GM12873 (cell line): ENCODE results near the gene TPMT.

Experiments used
- CTCF ChIP-seq: IDR thresholded peaks from 2 replicates; pipeline ENCODE4 v1.5.1; 2012; ENCODE audit warnings: low read depth, mild to moderate bottlenecking, moderate library complexity, low read length, control low read depth; ENCODE audit not compliant: insufficient read depth; ENCODE audit errors: missing control alignments

TPMT gene

GRCh38 chr6:18141805-18142590 lies 12.9 kb downstream of the TPMT start:
- no peak for TF ChIP-seq CTCF

- TF ChIP-seq CTCF = no peak
Measured at GRCh38 chr6:18139935-18140621, 14.8 kb downstream of the TPMT start.

DNA sequence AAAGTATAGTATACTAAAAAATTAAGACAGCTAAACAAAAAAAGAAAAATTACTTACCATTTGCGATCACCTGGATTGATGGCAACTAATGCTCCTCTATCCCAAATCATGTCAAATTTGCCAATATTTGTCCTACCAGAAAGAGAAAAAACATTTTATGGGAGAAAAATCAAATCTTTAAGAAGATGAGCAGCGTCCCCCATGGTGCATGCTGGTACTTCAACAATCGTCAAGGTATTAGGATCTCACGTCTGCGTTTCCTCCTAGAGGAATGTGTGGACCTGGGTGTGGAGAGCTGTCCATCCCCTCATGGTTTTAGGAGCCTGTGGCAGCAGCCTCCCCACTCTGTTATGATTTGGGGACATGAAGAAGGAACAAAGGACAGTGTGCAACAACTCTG lies 16.0 kb downstream of the TPMT start:
- TF ChIP-seq CTCF = no peak

DNA sequence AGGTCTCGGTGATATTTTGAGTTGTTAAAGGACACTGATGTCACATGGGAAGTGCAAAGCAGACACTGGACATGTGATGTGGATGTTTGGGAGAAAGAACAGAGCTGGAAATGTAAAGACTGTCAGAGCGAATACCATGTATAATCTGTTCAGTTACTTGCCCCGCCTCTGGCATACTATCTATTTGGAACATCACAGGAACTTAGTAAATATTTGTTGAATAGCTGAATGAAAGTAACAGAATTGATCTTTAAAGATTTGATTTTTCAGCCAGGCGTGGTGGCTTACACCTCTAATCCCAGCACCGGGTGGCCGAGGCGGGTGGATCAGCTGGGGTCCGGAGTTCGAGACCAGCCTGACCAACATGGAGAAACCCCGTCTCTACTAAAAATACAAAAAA lies 18.6 kb downstream of the TPMT start:
- no peak for TF ChIP-seq CTCF

GRCh38 chr6:18135171-18135570 lies 19.7 kb downstream of the TPMT start:
- TF ChIP-seq CTCF = no peak

- TF ChIP-seq CTCF = no peak
Measured at GRCh38 chr6:18132346-18132745, 22.5 kb downstream of the TPMT start.

- no peak for TF ChIP-seq CTCF
Measured at GRCh38 chr6:18126121-18126520, 28.8 kb downstream of the TPMT start.
